Measurements from ENCODE around the gene PLXNA4.
A peak's percentile ranks its signal among the peaks of the same experiment; 100 is the strongest.

PLXNA4 gene

GRCh38 chr7:132183781-132184380 is 392.4 kb downstream of the PLXNA4 start:
- WGBS (ENCODE audit: extremely low coverage, insufficient coverage, low lambda C conversion rate), result no CpG with 5 or more reads among the region's 8 CpGs
- H4K8ac ChIP-seq (ENCODE audit: low read depth, low read length), result no peak overlapping the region
- peak overlapping the region; percentile 18 for H3K23ac ChIP-seq (ENCODE audit: low read length)
- H2BK15ac ChIP-seq (replicated peaks; ENCODE audit: low read depth), result no peak overlapping the region
- peaks cover 8% of the 10 kb centered on the region for H3K4me1 ChIP-seq (ENCODE audit: control insufficient read depth, low read depth, low read length)
- H3K9ac ChIP-seq (ENCODE audit: low read length), result no peak overlapping the region
- H2AK5ac ChIP-seq (ENCODE audit: low read length), result no peak overlapping the region
- H4K5ac ChIP-seq (ENCODE audit: low read length), result no peak overlapping the region
- no peak overlapping the region for H3K4ac ChIP-seq (ENCODE audit: low read depth, low read length)
- H3K56ac ChIP-seq (ENCODE audit: low read length), result peak overlapping the region; percentile 38
- peak; percentile 64 for DNase-seq
- H3K4me3 ChIP-seq (ENCODE audit: low read length), result no peak overlapping the region
- H3K4me2 ChIP-seq (ENCODE audit: low read length), result no peak overlapping the region
- H3K27ac ChIP-seq (ENCODE audit: low read depth, low read length), result no peak overlapping the region
- no peaks in the 10 kb centered on the region for H3K36me3 ChIP-seq (ENCODE audit: control insufficient read depth, insufficient read depth, low read length)
- H3K27me3 ChIP-seq (ENCODE audit: insufficient read depth, low read length, poor library complexity), result no peaks in the 10 kb centered on the region
- H2BK5ac ChIP-seq (ENCODE audit: low read length), result no peak overlapping the region
- no peaks in the 10 kb centered on the region for H3K79me2 ChIP-seq (ENCODE audit: control insufficient read depth, insufficient read depth, low read length)
- no peak overlapping the region for H3K18ac ChIP-seq (ENCODE audit: low read length)
- H2BK120ac ChIP-seq (ENCODE audit: low read depth, low read length), result no peak overlapping the region
- H3K79me1 ChIP-seq (ENCODE audit: low read length), result no peaks in the 10 kb centered on the region

DNA sequence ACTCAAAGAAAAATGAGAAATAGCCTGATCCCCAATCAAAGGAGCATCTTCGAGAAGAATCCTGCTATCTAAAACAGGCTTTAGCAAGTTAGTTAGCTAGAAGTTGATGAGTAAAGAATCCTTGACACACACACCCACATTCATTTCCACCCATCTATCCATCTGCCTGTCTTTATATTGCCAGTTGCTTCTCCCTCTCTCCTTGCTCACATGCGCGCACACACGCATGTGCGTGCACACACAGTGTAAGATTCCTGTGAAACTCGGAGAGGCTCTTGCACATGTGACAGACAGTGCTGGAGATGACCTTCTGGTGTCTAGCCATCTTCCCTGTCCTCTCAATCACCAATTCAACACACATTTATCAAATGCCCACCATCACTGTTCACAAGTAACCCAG is 393.3 kb downstream of the PLXNA4 start:
- Histone ChIP-seq H3K36me3 (ENCODE audit: control insufficient read depth, insufficient read depth, low read length) (no peaks in the 10 kb centered on the region), H3K4me2 (ENCODE audit: low read length) (no peak overlapping the region), H3K18ac (ENCODE audit: low read length) (no peak overlapping the region), H2AK5ac (ENCODE audit: low read length) (no peak overlapping the region), H3K27ac (ENCODE audit: low read depth, low read length) (no peak overlapping the region), H4K8ac (ENCODE audit: low read depth, low read length) (no peak overlapping the region), H3K79me2 (ENCODE audit: control insufficient read depth, insufficient read depth, low read length) (no peaks in the 10 kb centered on the region), H4K5ac (ENCODE audit: low read length) (no peak overlapping the region), H3K23ac (ENCODE audit: low read length) (no peak overlapping the region), H2BK15ac (replicated peaks; ENCODE audit: low read depth) (no peak overlapping the region), H2BK5ac (ENCODE audit: low read length) (no peak overlapping the region), H3K4me1 (ENCODE audit: control insufficient read depth, low read depth, low read length) (peaks cover 5% of the 10 kb centered on the region), H3K56ac (ENCODE audit: low read length) (no peak overlapping the region), H3K79me1 (ENCODE audit: low read length) (no peaks in the 10 kb centered on the region), H3K27me3 (ENCODE audit: insufficient read depth, low read length, poor library complexity) (no peaks in the 10 kb centered on the region), H2BK120ac (ENCODE audit: low read depth, low read length) (no peak overlapping the region), H3K4me3 (ENCODE audit: low read length) (no peak overlapping the region), H3K9ac (ENCODE audit: low read length) (no peak overlapping the region), H3K4ac (ENCODE audit: low read depth, low read length) (no peak overlapping the region)
- no peak for DNase-seq
- WGBS (ENCODE audit: extremely low coverage, insufficient coverage, low lambda C conversion rate), result no CpG with 5 or more reads among the region's 6 CpGs

DNA sequence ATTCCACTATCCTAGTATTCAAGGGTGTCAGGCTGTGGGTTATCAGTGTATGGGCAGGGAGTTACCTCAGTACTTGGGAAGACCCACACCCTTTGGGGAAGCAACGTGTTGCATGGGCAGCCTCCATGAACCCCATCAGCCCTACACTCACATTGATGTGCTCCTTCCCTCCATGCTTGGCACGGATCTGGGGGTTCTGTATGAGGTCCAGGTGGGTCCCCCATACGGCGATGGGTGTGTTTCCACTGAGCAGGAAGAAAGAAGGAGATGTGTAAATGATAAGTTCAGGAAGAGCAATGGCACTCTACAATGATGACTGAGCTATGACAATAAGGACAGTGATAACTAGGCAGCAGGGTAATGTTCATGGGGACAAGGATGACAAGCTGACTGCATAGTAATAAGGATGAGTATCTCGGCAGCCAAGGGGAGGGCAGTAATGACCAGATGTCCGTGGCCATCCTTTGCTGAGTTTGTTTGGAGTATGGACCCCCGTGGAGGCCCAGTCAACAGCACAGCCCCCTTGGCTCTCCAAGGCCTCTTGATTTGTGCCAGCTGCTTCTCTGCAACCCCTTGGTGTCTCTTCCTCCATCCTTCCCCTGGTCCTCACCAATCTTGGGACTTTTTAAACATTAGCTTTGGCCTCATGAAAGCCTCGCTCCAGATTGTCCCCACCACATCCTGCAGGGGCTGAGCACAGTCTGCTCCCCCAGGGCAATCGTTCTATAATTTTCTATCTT is 394.2 kb downstream of the PLXNA4 start:
- no peak overlapping the region for H3K27ac ChIP-seq (ENCODE audit: low read depth, low read length)
- no peak overlapping the region for H3K9ac ChIP-seq (ENCODE audit: low read length)
- no peaks in the 10 kb centered on the region for H3K27me3 ChIP-seq (ENCODE audit: insufficient read depth, low read length, poor library complexity)
- no CpG with 5 or more reads among the region's 9 CpGs for WGBS (ENCODE audit: extremely low coverage, insufficient coverage, low lambda C conversion rate)
- H3K23ac ChIP-seq (ENCODE audit: low read length), result no peak overlapping the region
- H2BK5ac ChIP-seq (ENCODE audit: low read length), result no peak overlapping the region
- peaks cover 5% of the 10 kb centered on the region for H3K4me1 ChIP-seq (ENCODE audit: control insufficient read depth, low read depth, low read length)
- H3K18ac ChIP-seq (ENCODE audit: low read length), result no peak overlapping the region
- DNase-seq, result no peak
- H3K79me2 ChIP-seq (ENCODE audit: control insufficient read depth, insufficient read depth, low read length), result no peaks in the 10 kb centered on the region
- H3K79me1 ChIP-seq (ENCODE audit: low read length), result no peaks in the 10 kb centered on the region
- no peak overlapping the region for H3K56ac ChIP-seq (ENCODE audit: low read length)
- H4K8ac ChIP-seq (ENCODE audit: low read depth, low read length), result no peak overlapping the region
- H2BK120ac ChIP-seq (ENCODE audit: low read depth, low read length), result no peak overlapping the region
- H3K4me3 ChIP-seq (ENCODE audit: low read length), result no peak overlapping the region
- H2BK15ac ChIP-seq (replicated peaks; ENCODE audit: low read depth), result no peak overlapping the region
- H4K5ac ChIP-seq (ENCODE audit: low read length), result no peak overlapping the region
- H2AK5ac ChIP-seq (ENCODE audit: low read length), result no peak overlapping the region
- H3K4ac ChIP-seq (ENCODE audit: low read depth, low read length), result no peak overlapping the region
- H3K36me3 ChIP-seq (ENCODE audit: control insufficient read depth, insufficient read depth, low read length), result no peaks in the 10 kb centered on the region
- H3K4me2 ChIP-seq (ENCODE audit: low read length), result no peak overlapping the region

GRCh38 chr7:132181371-132181770 is 394.9 kb downstream of the PLXNA4 start:
- Histone ChIP-seq H3K36me3 (ENCODE audit: control insufficient read depth, insufficient read depth, low read length) (no peaks in the 10 kb centered on the region), H3K23ac (ENCODE audit: low read length) (no peak overlapping the region), H3K4ac (ENCODE audit: low read depth, low read length) (no peak overlapping the region), H3K27me3 (ENCODE audit: insufficient read depth, low read length, poor library complexity) (no peaks in the 10 kb centered on the region), H2BK120ac (ENCODE audit: low read depth, low read length) (no peak overlapping the region), H3K4me3 (ENCODE audit: low read length) (no peak overlapping the region), H3K18ac (ENCODE audit: low read length) (no peak overlapping the region), H4K8ac (ENCODE audit: low read depth, low read length) (no peak overlapping the region), H3K56ac (ENCODE audit: low read length) (no peak overlapping the region), H3K27ac (ENCODE audit: low read depth, low read length) (no peak overlapping the region), H3K79me1 (ENCODE audit: low read length) (no peaks in the 10 kb centered on the region), H2BK15ac (replicated peaks; ENCODE audit: low read depth) (no peak overlapping the region), H3K4me2 (ENCODE audit: low read length) (no peak overlapping the region), H4K5ac (ENCODE audit: low read length) (no peak overlapping the region), H3K9ac (ENCODE audit: low read length) (no peak overlapping the region), H2BK5ac (ENCODE audit: low read length) (no peak overlapping the region), H3K79me2 (ENCODE audit: control insufficient read depth, insufficient read depth, low read length) (no peaks in the 10 kb centered on the region), H2AK5ac (ENCODE audit: low read length) (no peak overlapping the region), H3K4me1 (ENCODE audit: control insufficient read depth, low read depth, low read length) (peaks cover 5% of the 10 kb centered on the region)
- no peak for DNase-seq
- WGBS (ENCODE audit: extremely low coverage, insufficient coverage, low lambda C conversion rate), result no CpG with 5 or more reads among the region's 10 CpGs

- no peak overlapping the region for H2BK120ac ChIP-seq (ENCODE audit: low read depth, low read length)
- no CpG with 5 or more reads among the region's 9 CpGs for WGBS (ENCODE audit: extremely low coverage, insufficient coverage, low lambda C conversion rate)
- H3K4ac ChIP-seq (ENCODE audit: low read depth, low read length), result no peak overlapping the region
- H3K27me3 ChIP-seq (ENCODE audit: insufficient read depth, low read length, poor library complexity), result no peaks in the 10 kb centered on the region
- H4K8ac ChIP-seq (ENCODE audit: low read depth, low read length), result no peak overlapping the region
- H4K5ac ChIP-seq (ENCODE audit: low read length), result no peak overlapping the region
- no peaks in the 10 kb centered on the region for H3K36me3 ChIP-seq (ENCODE audit: control insufficient read depth, insufficient read depth, low read length)
- H2AK5ac ChIP-seq (ENCODE audit: low read length), result no peak overlapping the region
- DNase-seq, result no peak
- peaks cover 5% of the 10 kb centered on the region for H3K4me1 ChIP-seq (ENCODE audit: control insufficient read depth, low read depth, low read length)
- H3K56ac ChIP-seq (ENCODE audit: low read length), result no peak overlapping the region
- no peak overlapping the region for H3K4me2 ChIP-seq (ENCODE audit: low read length)
- H2BK15ac ChIP-seq (replicated peaks; ENCODE audit: low read depth), result no peak overlapping the region
- no peak overlapping the region for H3K4me3 ChIP-seq (ENCODE audit: low read length)
- H3K9ac ChIP-seq (ENCODE audit: low read length), result no peak overlapping the region
- no peaks in the 10 kb centered on the region for H3K79me1 ChIP-seq (ENCODE audit: low read length)
- H3K27ac ChIP-seq (ENCODE audit: low read depth, low read length), result no peak overlapping the region
- no peak overlapping the region for H3K18ac ChIP-seq (ENCODE audit: low read length)
- no peaks in the 10 kb centered on the region for H3K79me2 ChIP-seq (ENCODE audit: control insufficient read depth, insufficient read depth, low read length)
- H2BK5ac ChIP-seq (ENCODE audit: low read length), result no peak overlapping the region
- H3K23ac ChIP-seq (ENCODE audit: low read length), result no peak overlapping the region
These were observed 395.8 kb downstream of the PLXNA4 start for GRCh38 chr7:132180481-132180880.
